GM19238 (cell line): Measurements from ENCODE around the gene CHN2.
"Not testable (repeated sequence)": the region's sequence is repeated elsewhere in the genome, so short reads cannot be mapped to it uniquely, and the experiment has no call there.

ENCODE experiments used
- DNase-seq: peaks from one replicate; pipeline ENCODE4 v3.0.0; 2011; ENCODE audit warnings: low spot score; ENCODE audit not compliant: insufficient read length

The CHN2 gene

GRCh38 chr7:29255906-29256692 lies 61.5 kb downstream of the CHN2 start:
- DNase-seq, result no peak

- no peak for DNase-seq
These were observed 62.1 kb downstream of the CHN2 start for GRCh38 chr7:29256693-29257002.

- no peak for DNase-seq
These were observed 64.4 kb downstream of the CHN2 start for GRCh38 chr7:29258951-29259350.

- no peak for DNase-seq
These were observed 67.8 kb downstream of the CHN2 start for GRCh38 chr7:29262191-29262917.

- DNase-seq, result not testable (repeated sequence)
These were observed 69.1 kb downstream of the CHN2 start for GRCh38 chr7:29263601-29264207.

GRCh38 chr7:29265208-29265923 lies 70.8 kb downstream of the CHN2 start:
- no peak for DNase-seq

- no peak for DNase-seq
These were observed 75.4 kb downstream of the CHN2 start for GRCh38 chr7:29269935-29270334.

- no peak for DNase-seq
These were observed 76.2 kb downstream of the CHN2 start for GRCh38 chr7:29270594-29271318.

GRCh38 chr7:29271319-29271658 lies 76.7 kb downstream of the CHN2 start:
- DNase-seq, result no peak

GRCh38 chr7:29272057-29272456 lies 77.5 kb downstream of the CHN2 start:
- DNase-seq, result no peak

GRCh38 chr7:29274146-29275017 lies 79.8 kb downstream of the CHN2 start:
- no peak for DNase-seq

- DNase-seq, result no peak
These were observed 80.4 kb downstream of the CHN2 start for GRCh38 chr7:29275018-29275318.

GRCh38 chr7:29275493-29275892 lies 80.9 kb downstream of the CHN2 start:
- DNase-seq, result no peak

GRCh38 chr7:29276199-29276598 lies 81.6 kb downstream of the CHN2 start:
- no peak for DNase-seq

- no peak for DNase-seq
These were observed 82.2 kb downstream of the CHN2 start for GRCh38 chr7:29276806-29277205.

- DNase-seq, result no peak
These were observed 83.1 kb downstream of the CHN2 start for GRCh38 chr7:29277436-29278215.

GRCh38 chr7:29278337-29279069 lies 83.9 kb downstream of the CHN2 start:
- DNase-seq, result no peak

- no peak for DNase-seq
These were observed 87.4 kb downstream of the CHN2 start for GRCh38 chr7:29281782-29282541.
